HL-60 (cell line): Measurements from ENCODE around the gene BEND3.
"Not testable (repeated sequence)": the region's sequence is repeated elsewhere in the genome, so short reads cannot be mapped to it uniquely, and the experiment has no call there.

Source experiments
- CTCF ChIP-seq: IDR thresholded peaks from one replicate; pipeline ENCODE4 v1.5.1; 2011; ENCODE audit warnings: low read length, control low read depth, inconsistent platforms; ENCODE audit not compliant: insufficient read depth
- POLR2AphosphoS5 ChIP-seq: IDR thresholded peaks from 2 replicates; pipeline ENCODE4 v1.6.1; 2012; ENCODE audit warnings: low read depth
- SPI1 ChIP-seq: IDR thresholded peaks from 2 replicates; pipeline ENCODE4 v1.6.1; 2012; ENCODE audit warnings: low read depth, mild to moderate bottlenecking, borderline replicate concordance

DNA sequence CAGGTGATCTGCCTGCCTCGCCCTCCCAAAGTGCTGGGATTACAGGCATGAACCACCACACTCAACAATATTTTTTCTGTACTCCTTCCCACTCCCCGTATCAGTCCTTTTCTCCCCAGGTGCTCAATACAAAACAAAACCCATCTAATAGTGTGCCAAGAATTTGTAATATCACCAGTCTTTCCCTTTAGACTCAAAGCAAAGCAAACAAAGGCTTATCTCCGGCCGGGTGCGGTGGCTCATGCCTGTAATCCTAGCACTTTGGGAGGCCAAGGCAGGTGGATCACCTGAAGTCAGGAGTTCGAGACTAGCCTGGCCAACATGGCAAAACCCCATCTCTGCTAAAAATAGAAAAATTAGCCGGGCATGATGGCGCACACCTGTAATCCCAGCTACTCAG is 95.7 kb downstream of the BEND3 start:
- TF ChIP-seq CTCF, POLR2AphosphoS5, SPI1: not testable (repeated sequence)
